Fibroblast of lung (primary cell): ENCODE data around the gene CMIP. TPM values are rescaled to one million over a fixed set of nuclear protein-coding genes. Genes with fewer than 3 reads are reported as not detected.
"Not testable (repeated sequence)": the region's sequence is repeated elsewhere in the genome, so short reads cannot be mapped to it uniquely, and the experiment has no call there.

ENCODE experiments used
- DNase-seq, 2 donors: peaks; one replicate each; pipeline versions ENCODE4 v3.0.0 to v3.0.0-alpha.2; 2010; ENCODE audit warnings: low read depth in 2 of 2
- H2AFZ ChIP-seq: 2 replicates; pipeline ENCODE4 v1.5.1; 2012; ENCODE audit warnings: low read length, control low read depth, inconsistent platforms
- H3K27ac ChIP-seq: 2 replicates; pipeline ENCODE4 v1.5.1; 2011; ENCODE audit warnings: low read length, control low read depth; ENCODE audit not compliant: insufficient read depth
- H3K27me3 ChIP-seq: 2 replicates; pipeline ENCODE4 v1.5.1; 2011; ENCODE audit warnings: mild to moderate bottlenecking, low read length; ENCODE audit not compliant: control insufficient read depth, insufficient read depth
- H3K36me3 ChIP-seq: 2 replicates; pipeline ENCODE4 v1.5.1; 2011; ENCODE audit warnings: low read length; ENCODE audit not compliant: control insufficient read depth, insufficient read depth
- H3K4me1 ChIP-seq: 2 replicates; pipeline ENCODE4 v1.5.1; 2011; ENCODE audit warnings: low read length; ENCODE audit not compliant: control insufficient read depth, insufficient read depth; ENCODE audit errors: extremely low read depth
- H3K4me2 ChIP-seq: 2 replicates; pipeline ENCODE4 v1.5.1; 2011; ENCODE audit warnings: low read length, control low read depth; ENCODE audit not compliant: insufficient read depth; ENCODE audit errors: extremely low read depth
- H3K4me3 ChIP-seq, 4 experiments: fragments of 200-600 bp in 1 of 4; sonication (generic) in 1 of 4; replicated peaks in 1 of 4; 2 replicates each; pipeline ENCODE4 v1.5.1; 2011 to 2016; ENCODE audit warnings: low read length in 4 of 4, low read depth in 3 of 4, mild to moderate bottlenecking in 3 of 4, control low read depth in 2 of 4, inconsistent platforms in 1 of 4, mixed read lengths in 1 of 4; ENCODE audit not compliant: insufficient read depth in 1 of 4; ENCODE audit errors: control extremely low read depth in 1 of 4
- H3K79me2 ChIP-seq: 2 replicates; pipeline ENCODE4 v1.5.1; 2012; ENCODE audit warnings: mild to moderate bottlenecking, low read length, inconsistent platforms; ENCODE audit not compliant: control insufficient read depth, insufficient read depth
- H3K9ac ChIP-seq: 2 replicates; pipeline ENCODE4 v1.5.1; 2011; ENCODE audit warnings: mild to moderate bottlenecking, low read length, control low read depth; ENCODE audit not compliant: insufficient read depth
- H3K9me3 ChIP-seq: 2 replicates; pipeline ENCODE4 v1.5.1; 2012; ENCODE audit warnings: low read depth, low read length; ENCODE audit not compliant: control insufficient read depth, insufficient read depth
- H4K20me1 ChIP-seq: 2 replicates; pipeline ENCODE4 v1.5.1; 2011; ENCODE audit warnings: low read length; ENCODE audit not compliant: control insufficient read depth, insufficient read depth; ENCODE audit errors: extremely low read depth
- EZH2 ChIP-seq: IDR thresholded peaks from 2 replicates; pipeline ENCODE4 v1.5.1; 2012; ENCODE audit warnings: low read length, control low read depth, mild to moderate bottlenecking; ENCODE audit errors: missing control alignments
- polyA plus RNA-seq, 2 donors: library from polyadenylated mRNA; depleted of rRNA in 1 of 2; stranded (reverse) in 1 of 2; unstranded in 1 of 2; fragments of >200 nt; gene quantifications; 2 replicates each; pipeline ENCODE4 v1.2.1, GENCODE V29; 2011 to 2012; ENCODE audit warnings: missing spikeins in 1 of 2
- total RNA-seq: library from RNA; depleted of rRNA; stranded (reverse); fragments of >200 nt; gene quantifications from 2 replicates; pipeline ENCODE4 v1.2.1, GENCODE V29; 2014
- TF ChIP-seq, protein P1 (sequence below), 2 donors: IDR thresholded peaks in 1 of 2; conservative IDR thresholded peaks in 1 of 2; 1 replicate in 1 of 2; 2 replicates in 1 of 2; pipeline ENCODE4 v1.5.1; 2011 to 2012; ENCODE audit warnings: low read length in 2 of 2, control low read depth in 1 of 2, inconsistent platforms in 1 of 2, low read depth in 1 of 2, mild to moderate bottlenecking in 1 of 2

CMIP gene
- total and polyA plus RNA-seq, 2 donors (not counting 1 experiment from before 2014, with no cell fraction given), result 1.9 to 5.1 TPM

DNA sequence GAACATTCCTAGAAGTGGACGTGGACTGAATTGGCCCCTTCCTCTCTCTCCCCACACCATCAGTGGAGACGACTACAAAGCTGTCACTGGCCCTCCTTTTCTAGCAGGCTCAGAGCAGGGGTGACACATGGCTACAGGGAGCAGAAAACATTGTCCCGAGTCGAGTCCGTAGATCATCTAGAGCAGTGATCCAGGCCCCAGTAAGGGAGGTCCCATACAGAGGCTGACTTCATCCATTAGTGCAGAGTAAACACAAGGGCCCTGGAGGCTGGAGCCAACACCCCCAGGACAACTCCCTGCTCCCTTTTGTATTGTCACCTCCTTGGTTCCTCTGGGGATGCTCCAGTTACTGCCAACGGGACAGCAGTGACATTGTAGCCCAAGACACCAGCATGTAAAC is 130.7 kb downstream of the CMIP start:
- H3K36me3 ChIP-seq, result no peaks in the 10 kb centered on the region
- TF ChIP-seq, protein P1, sequence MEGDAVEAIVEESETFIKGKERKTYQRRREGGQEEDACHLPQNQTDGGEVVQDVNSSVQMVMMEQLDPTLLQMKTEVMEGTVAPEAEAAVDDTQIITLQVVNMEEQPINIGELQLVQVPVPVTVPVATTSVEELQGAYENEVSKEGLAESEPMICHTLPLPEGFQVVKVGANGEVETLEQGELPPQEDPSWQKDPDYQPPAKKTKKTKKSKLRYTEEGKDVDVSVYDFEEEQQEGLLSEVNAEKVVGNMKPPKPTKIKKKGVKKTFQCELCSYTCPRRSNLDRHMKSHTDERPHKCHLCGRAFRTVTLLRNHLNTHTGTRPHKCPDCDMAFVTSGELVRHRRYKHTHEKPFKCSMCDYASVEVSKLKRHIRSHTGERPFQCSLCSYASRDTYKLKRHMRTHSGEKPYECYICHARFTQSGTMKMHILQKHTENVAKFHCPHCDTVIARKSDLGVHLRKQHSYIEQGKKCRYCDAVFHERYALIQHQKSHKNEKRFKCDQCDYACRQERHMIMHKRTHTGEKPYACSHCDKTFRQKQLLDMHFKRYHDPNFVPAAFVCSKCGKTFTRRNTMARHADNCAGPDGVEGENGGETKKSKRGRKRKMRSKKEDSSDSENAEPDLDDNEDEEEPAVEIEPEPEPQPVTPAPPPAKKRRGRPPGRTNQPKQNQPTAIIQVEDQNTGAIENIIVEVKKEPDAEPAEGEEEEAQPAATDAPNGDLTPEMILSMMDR (conservative IDR thresholded peaks at IDR 0.05 in 1 of 2, IDR thresholded peaks at IDR 0.05 in 1 of 2; ENCODE audit: low read depth in 1 of 2, low read length in 2 of 2), result no peak
- TF ChIP-seq EZH2, result no peak

GRCh38 chr16:81575834-81576233 is 131.2 kb downstream of the CMIP start:
- TF ChIP-seq, protein P1 (conservative IDR thresholded peaks at IDR 0.05 in 1 of 2, IDR thresholded peaks at IDR 0.05 in 1 of 2; ENCODE audit: low read depth in 1 of 2, low read length in 2 of 2), result no peak
- TF ChIP-seq EZH2, result no peak
- Histone ChIP-seq H3K27me3 (no peaks in the 10 kb centered on the region), H3K36me3 (no peaks in the 10 kb centered on the region), H3K27ac (no peak overlapping the region), H3K4me2 (no peak overlapping the region), H2AFZ (no peak overlapping the region), H3K9ac (no peak overlapping the region), H3K4me3 (no peak overlapping the region), H4K20me1 (no peaks in the 10 kb centered on the region), H3K4me1 (no peaks in the 10 kb centered on the region), H3K79me2 (no peaks in the 10 kb centered on the region), H3K9me3 (no peaks in the 10 kb centered on the region)
- DNase-seq, result no peak

More for the DNA sequence above, 130.7 kb downstream of the CMIP start:
- H4K20me1 ChIP-seq, result no peaks in the 10 kb centered on the region
- no peak for DNase-seq
- no peak overlapping the region for H3K4me3 ChIP-seq
- no peaks in the 10 kb centered on the region for H3K27me3 ChIP-seq
- H3K27ac ChIP-seq, result no peak overlapping the region
- no peaks in the 10 kb centered on the region for H3K79me2 ChIP-seq
- H3K4me1 ChIP-seq, result no peaks in the 10 kb centered on the region
- H2AFZ ChIP-seq, result no peak overlapping the region
- no peak overlapping the region for H3K4me2 ChIP-seq
- no peak overlapping the region for H3K9ac ChIP-seq
- H3K9me3 ChIP-seq, result no peaks in the 10 kb centered on the region

GRCh38 chr16:81576696-81577095 is 132.1 kb downstream of the CMIP start:
- Histone ChIP-seq H2AFZ (no peak overlapping the region), H3K4me1 (no peaks in the 10 kb centered on the region), H3K9ac (no peak overlapping the region), H3K9me3 (no peaks in the 10 kb centered on the region), H4K20me1 (no peaks in the 10 kb centered on the region), H3K27me3 (no peaks in the 10 kb centered on the region), H3K79me2 (no peaks in the 10 kb centered on the region), H3K36me3 (no peaks in the 10 kb centered on the region), H3K4me2 (no peak overlapping the region), H3K27ac (no peak overlapping the region), H3K4me3 (no peak overlapping the region)
- TF ChIP-seq EZH2, result no peak
- TF ChIP-seq, protein P1 (conservative IDR thresholded peaks at IDR 0.05 in 1 of 2, IDR thresholded peaks at IDR 0.05 in 1 of 2; ENCODE audit: low read depth in 1 of 2, low read length in 2 of 2), result no peak
- DNase-seq, result no peak

DNA sequence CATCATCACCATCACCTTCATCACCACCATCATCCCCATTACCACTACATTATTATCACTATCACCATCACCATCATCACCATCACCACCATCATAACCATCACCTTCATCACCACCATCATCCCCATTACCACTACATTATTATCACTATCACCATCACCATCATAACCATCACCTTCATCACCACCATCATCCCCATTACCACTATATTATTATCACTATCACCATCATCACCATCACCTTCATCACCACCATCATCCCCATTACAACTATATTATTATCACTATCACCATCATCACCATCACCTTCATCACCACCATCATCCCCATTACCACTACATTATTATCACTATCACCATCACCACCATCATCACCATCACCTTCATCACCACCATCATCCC is 132.7 kb downstream of the CMIP start:
- not testable (repeated sequence) for H3K27ac ChIP-seq, H2AFZ ChIP-seq, H4K20me1 ChIP-seq, H3K9me3 ChIP-seq, DNase-seq, H3K9ac ChIP-seq, H3K4me3 ChIP-seq, H3K27me3 ChIP-seq, H3K79me2 ChIP-seq, H3K36me3 ChIP-seq, H3K4me2 ChIP-seq, H3K4me1 ChIP-seq
